ENCODE data around the gene PITPNC1. TPM values are rescaled to one million over a fixed set of nuclear protein-coding genes. Genes with fewer than 3 reads are reported as not detected.
"Not testable (repeated sequence)": the region's sequence is repeated elsewhere in the genome, so short reads cannot be mapped to it uniquely, and the experiment has no call there.

The PITPNC1 gene
- total RNA-seq, 1 donor from 2014 or later = 32.1 TPM

- no peak for DNase-seq (ENCODE audit: low spot score)
Measured at GRCh38 chr17:67400193-67400592, 23.1 kb downstream of the PITPNC1 start.

GRCh38 chr17:67401106-67401505, 24.0 kb downstream of the PITPNC1 start:
- DNase-seq (ENCODE audit: low spot score) = no peak

- no peak for DNase-seq (ENCODE audit: low spot score)
Measured at GRCh38 chr17:67401598-67402504, 24.8 kb downstream of the PITPNC1 start.

GRCh38 chr17:67403065-67403464, 26.0 kb downstream of the PITPNC1 start:
- no peak for DNase-seq (ENCODE audit: low spot score)

- DNase-seq (ENCODE audit: low spot score) = no peak
Measured at GRCh38 chr17:67403483-67403882, 26.4 kb downstream of the PITPNC1 start.

GRCh38 chr17:67408455-67408830, 31.4 kb downstream of the PITPNC1 start:
- DNase-seq (ENCODE audit: low spot score) = not testable (repeated sequence)

GRCh38 chr17:67411397-67411796, 34.3 kb downstream of the PITPNC1 start:
- no peak for DNase-seq (ENCODE audit: low spot score)

GRCh38 chr17:67412032-67412431, 35.0 kb downstream of the PITPNC1 start:
- DNase-seq (ENCODE audit: low spot score) = no peak

- DNase-seq (ENCODE audit: low spot score) = no peak
Measured at GRCh38 chr17:67412941-67413340, 35.9 kb downstream of the PITPNC1 start.

- no peak for DNase-seq (ENCODE audit: low spot score)
Measured at GRCh38 chr17:67413388-67413787, 36.3 kb downstream of the PITPNC1 start.

- DNase-seq (ENCODE audit: low spot score) = no peak
Measured at GRCh38 chr17:67414130-67414529, 37.0 kb downstream of the PITPNC1 start.

- DNase-seq (ENCODE audit: low spot score) = no peak
Measured at GRCh38 chr17:67414559-67414958, 37.5 kb downstream of the PITPNC1 start.

- no peak for DNase-seq (ENCODE audit: low spot score)
Measured at GRCh38 chr17:67415291-67415690, 38.2 kb downstream of the PITPNC1 start.

- DNase-seq (ENCODE audit: low spot score) = no peak
Measured at GRCh38 chr17:67417507-67417906, 40.4 kb downstream of the PITPNC1 start.

- no peak for DNase-seq (ENCODE audit: low spot score)
Measured at GRCh38 chr17:67420994-67421393, 43.9 kb downstream of the PITPNC1 start.

- DNase-seq (ENCODE audit: low spot score) = peak; percentile 65
Measured at GRCh38 chr17:67421869-67422273, 44.8 kb downstream of the PITPNC1 start.

GRCh38 chr17:67422296-67422695, 45.2 kb downstream of the PITPNC1 start:
- not testable (repeated sequence) for DNase-seq (ENCODE audit: low spot score)

GRCh38 chr17:67422897-67423296, 45.8 kb downstream of the PITPNC1 start:
- DNase-seq (ENCODE audit: low spot score) = no peak

- no peak for DNase-seq (ENCODE audit: low spot score)
Measured at GRCh38 chr17:67425571-67426160, 48.6 kb downstream of the PITPNC1 start.

GRCh38 chr17:67427424-67427823, 50.3 kb downstream of the PITPNC1 start:
- no peak for DNase-seq (ENCODE audit: low spot score)

GRCh38 chr17:67430515-67430914, 53.4 kb downstream of the PITPNC1 start:
- DNase-seq (ENCODE audit: low spot score) = not testable (repeated sequence)

- DNase-seq (ENCODE audit: low spot score) = no peak
Measured at GRCh38 chr17:67431249-67432015, 54.4 kb downstream of the PITPNC1 start.

All from ureter (tissue), 1 donor.